ENCODE results near the gene VPS37D. TPM values are rescaled to one million over a fixed set of nuclear protein-coding genes. Genes with fewer than 3 reads are reported as not detected.

Gene VPS37D
- polyA plus RNA-seq, 1 experiment, result 1.8 TPM

GRCh38 chr7:73668103-73668885 lies 663 bp downstream of the VPS37D start:
- ChIA-PET CTCF (interaction anchor here (0.6 to 1.4 kb wide), 9 partner anchors 14 to 503 kb away, joined by 3 to 9 read pairs (median 4); no protein-coding TSS in a partner anchor), POLR2A (interaction anchor here (0.5 to 1.6 kb wide), 4 partner anchors 25 to 61 kb away, joined by 3 to 7 read pairs (median 4); no protein-coding TSS in a partner anchor)
- peaks cover 6% of the 10 kb centered on the region for H3K27me3 ChIP-seq (ENCODE audit: control insufficient read depth, insufficient read depth, low read length)
- H3K9me3 ChIP-seq (ENCODE audit: control insufficient read depth, insufficient read depth, low read length), result no peaks in the 10 kb centered on the region
- H3K4me3 ChIP-seq (ENCODE audit: low read depth, low read length), result peak overlapping the region; percentile 73
- no peak for DNase-seq (ENCODE audit: low read depth, low spot score)
- TF ChIP-seq CTCF (IDR thresholded peaks at IDR 0.05; ENCODE audit: low read depth, low read length), result no peak
- no peak overlapping the region for H3K27ac ChIP-seq (ENCODE audit: low read depth, low read length)

- ChIA-PET POLR2A (interaction anchor here (1.6 kb wide), 1 partner anchor 62 kb away, joined by 4 read pairs; no protein-coding TSS in a partner anchor), CTCF (interaction anchor here (1.4 kb wide), 1 partner anchor 62 kb away, joined by 9 read pairs; no protein-coding TSS in a partner anchor)
- Histone ChIP-seq H3K27me3 (ENCODE audit: control insufficient read depth, insufficient read depth, low read length) (peaks cover 6% of the 10 kb centered on the region), H3K27ac (ENCODE audit: low read depth, low read length) (no peak overlapping the region), H3K4me3 (ENCODE audit: low read depth, low read length) (peak overlapping the region; percentile 73), H3K9me3 (ENCODE audit: control insufficient read depth, insufficient read depth, low read length) (no peaks in the 10 kb centered on the region)
- no peak for DNase-seq (ENCODE audit: low read depth, low spot score)
- TF ChIP-seq CTCF (IDR thresholded peaks at IDR 0.05; ENCODE audit: low read depth, low read length), result no peak
These were observed 1.2 kb downstream of the VPS37D start for GRCh38 chr7:73668886-73669230.

GRCh38 chr7:73669288-73669701 lies 1.7 kb downstream of the VPS37D start:
- ChIA-PET CTCF (no interaction called here), POLR2A (interaction anchor here (0.7 kb wide), 1 partner anchor 63 kb away, joined by 3 read pairs; no protein-coding TSS in a partner anchor)
- no peak for TF ChIP-seq CTCF (IDR thresholded peaks at IDR 0.05; ENCODE audit: low read depth, low read length)
- Histone ChIP-seq H3K27me3 (ENCODE audit: control insufficient read depth, insufficient read depth, low read length) (peaks cover 5% of the 10 kb centered on the region), H3K9me3 (ENCODE audit: control insufficient read depth, insufficient read depth, low read length) (no peaks in the 10 kb centered on the region), H3K27ac (ENCODE audit: low read depth, low read length) (no peak overlapping the region), H3K4me3 (ENCODE audit: low read depth, low read length) (peak overlapping the region; percentile 73)
- no peak for DNase-seq (ENCODE audit: low read depth, low spot score)

GRCh38 chr7:73669858-73670385 lies 2.3 kb downstream of the VPS37D start:
- H3K27ac ChIP-seq (ENCODE audit: low read depth, low read length), result no peak overlapping the region
- H3K4me3 ChIP-seq (ENCODE audit: low read depth, low read length), result no peak overlapping the region
- CTCF ChIA-PET, result interaction anchor here (0.7 kb wide), 1 partner anchor 40 kb away, joined by 3 read pairs; no protein-coding TSS in a partner anchor
- H3K27me3 ChIP-seq (ENCODE audit: control insufficient read depth, insufficient read depth, low read length), result peaks cover 3% of the 10 kb centered on the region
- no peak for TF ChIP-seq CTCF (IDR thresholded peaks at IDR 0.05; ENCODE audit: low read depth, low read length)
- H3K9me3 ChIP-seq (ENCODE audit: control insufficient read depth, insufficient read depth, low read length), result no peaks in the 10 kb centered on the region
- DNase-seq (ENCODE audit: low read depth, low spot score), result no peak
- POLR2A ChIA-PET, result interaction anchor here (0.7 kb wide), 1 partner anchor 64 kb away, joined by 3 read pairs; no protein-coding TSS in a partner anchor

- TF ChIP-seq CTCF (IDR thresholded peaks at IDR 0.05; ENCODE audit: low read depth, low read length), result no peak
- Histone ChIP-seq H3K27me3 (ENCODE audit: control insufficient read depth, insufficient read depth, low read length) (no peaks in the 10 kb centered on the region), H3K4me3 (ENCODE audit: low read depth, low read length) (no peak overlapping the region), H3K9me3 (ENCODE audit: control insufficient read depth, insufficient read depth, low read length) (no peaks in the 10 kb centered on the region), H3K27ac (ENCODE audit: low read depth, low read length) (no peak overlapping the region)
- ChIA-PET CTCF (no interaction called here), POLR2A (no interaction called here)
- no peak for DNase-seq (ENCODE audit: low read depth, low spot score)
These were observed 3.7 kb downstream of the VPS37D start for GRCh38 chr7:73671322-73671661.
